HCT116 (cell line): ENCODE results near the gene SRSF5. TPM values are rescaled to one million over a fixed set of nuclear protein-coding genes. Genes with fewer than 3 reads are reported as not detected.

Experiments
- ATAC-seq: fragments of 200-7000 bp; cut with Tn5 transposase; 2 replicates; pipeline ENCODE4 v1.9.1; 2020; ENCODE audit warnings: mild to moderate bottlenecking, moderate library complexity
- BruUV-seq: library from RNA; stranded (reverse); fragments of 400-500 nt; replicated peaks from 2 replicates; lab custom pipeline; 2021; lab: Mats Ljungman, UMichigan
- CTCF ChIA-PET: fragments of 300-600 bp; sonication (Branson Sonifier 250); formaldehyde crosslinking; loops from one replicate; lab custom pipeline; 2021; ENCODE audit warnings: antibody characterized with exemption; lab: Charles Lee
- POLR2A ChIA-PET: fragments of 300-600, 350-600 bp; sonication (Branson Sonifier 250); formaldehyde crosslinking; loops from one replicate; lab custom pipeline; 2021; ENCODE audit warnings: antibody characterized with exemption; lab: Charles Lee
- RAD21 ChIA-PET, 2 experiments: fragments of 300-600 bp; sonication (Branson Sonifier 250); formaldehyde crosslinking; loops; one replicate each; lab custom pipeline; 2023; ENCODE audit warnings: low total read pairs in 2 of 2; ENCODE audit not compliant: uncharacterized antibody in 2 of 2, unreplicated experiment in 2 of 2, low non-redundant PET in 1 of 2; lab: Charles Lee
- DNase-seq: peaks from one replicate; pipeline ENCODE4 v3.0.0-alpha.2; 2010; ENCODE audit warnings: low read depth, low spot score
- H2AFZ ChIP-seq: fragments of 200-600 bp; shearing (Covaris generic), sonication (generic); 2 replicates; pipeline ENCODE4 v1.6.1; 2017; ENCODE audit warnings: low read depth, mixed run types, mixed read lengths, antibody characterized with exemption, low read length; ENCODE audit not compliant: poor library complexity, severe bottlenecking
- H3K27ac ChIP-seq: 2 replicates; pipeline ENCODE4 v1.5.1; 2012; ENCODE audit warnings: low read depth, low read length
- H3K27me3 ChIP-seq: fragments of 200-600 bp; sonication (generic); 2 replicates; pipeline ENCODE4 v1.6.1; 2016; ENCODE audit warnings: mixed run types, low read length, mixed read lengths; ENCODE audit not compliant: insufficient read depth
- H3K36me3 ChIP-seq, 2 experiments: fragments of 200-500 bp in 1 of 2; fragments of 200-600 bp in 1 of 2; sonication (Bioruptor generic) in 1 of 2; sonication (generic) in 1 of 2; 2 replicates each; pipeline versions ENCODE4 v1.5.1 to v1.6.1; 2014 to 2016; ENCODE audit warnings: low read length in 2 of 2, inconsistent platforms in 1 of 2, mixed read lengths in 1 of 2, mixed run types in 1 of 2; ENCODE audit not compliant: insufficient read depth in 2 of 2, control insufficient read depth in 1 of 2
- H3K4me1 ChIP-seq, 2 experiments: fragments of 200-600 bp in 1 of 2; sonication (generic) in 1 of 2; 2 replicates each; pipeline versions ENCODE4 v1.5.1 to v1.6.1; 2012 to 2017; ENCODE audit warnings: low read length in 2 of 2, inconsistent platforms in 1 of 2, mild to moderate bottlenecking in 1 of 2, mixed read lengths in 1 of 2, mixed run types in 1 of 2, moderate library complexity in 1 of 2; ENCODE audit not compliant: insufficient read depth in 2 of 2, control insufficient read depth in 1 of 2
- H3K4me2 ChIP-seq: fragments of 200-600 bp; sonication (generic); 2 replicates; pipeline ENCODE4 v1.6.1; 2017; ENCODE audit warnings: mixed run types, low read length, mixed read lengths
- H3K4me3 ChIP-seq, 2 experiments: fragments of 200-600 bp in 1 of 2; sonication (generic) in 1 of 2; replicated peaks in 1 of 2; 2 replicates each; pipeline ENCODE4 v1.5.1; 2011 to 2016; ENCODE audit warnings: low read length in 2 of 2, control low read depth in 1 of 2, low read depth in 1 of 2, mild to moderate bottlenecking in 1 of 2, mixed read lengths in 1 of 2, mixed run types in 1 of 2
- H3K79me2 ChIP-seq: fragments of 200-600 bp; sonication (generic); 2 replicates; pipeline ENCODE4 v1.6.1; 2017; ENCODE audit warnings: mild to moderate bottlenecking, mixed run types, low read length, moderate library complexity, mixed read lengths; ENCODE audit not compliant: insufficient read depth
- H3K9ac ChIP-seq: fragments of 200-600 bp; sonication (generic); 2 replicates; pipeline ENCODE4 v1.6.1; 2016; ENCODE audit warnings: low read length, mixed read lengths
- H3K9me2 ChIP-seq: fragments of 200-600 bp; sonication (generic), shearing (Covaris generic); 2 replicates; pipeline ENCODE4 v1.6.1; 2017; ENCODE audit warnings: mixed run types, mild to moderate bottlenecking, moderate library complexity; ENCODE audit not compliant: insufficient read depth
- H3K9me3 ChIP-seq, 2 experiments: fragments of 200-500 bp in 1 of 2; fragments of 200-600 bp in 1 of 2; sonication (Bioruptor generic) in 1 of 2; sonication (generic) in 1 of 2; 2 replicates each; pipeline ENCODE4 v1.6.1; 2014 to 2017; ENCODE audit warnings: low read length in 2 of 2, mixed read lengths in 2 of 2, inconsistent platforms in 1 of 2, low read depth in 1 of 2, mild to moderate bottlenecking in 1 of 2, mixed run types in 1 of 2, moderate library complexity in 1 of 2; ENCODE audit not compliant: control insufficient read depth in 1 of 2, insufficient read depth in 1 of 2
- H4K20me1 ChIP-seq: fragments of 200-600 bp; sonication (generic), shearing (Covaris generic); 2 replicates; pipeline ENCODE4 v1.6.1; 2017; ENCODE audit warnings: mixed run types, mild to moderate bottlenecking, moderate library complexity; ENCODE audit not compliant: insufficient read depth
- CEBPB ChIP-seq: IDR thresholded peaks from 2 replicates; pipeline ENCODE4 v1.6.1; 2012; ENCODE audit warnings: low read depth
- EGR1 ChIP-seq: IDR thresholded peaks from 2 replicates; pipeline ENCODE4 v1.6.1; 2012; ENCODE audit warnings: low read depth
- ELF1 ChIP-seq: IDR thresholded peaks from 2 replicates; pipeline ENCODE4 v1.6.1; 2012; ENCODE audit warnings: low read depth, borderline replicate concordance
- FOSL1 ChIP-seq: IDR thresholded peaks from 2 replicates; pipeline ENCODE4 v1.6.1; 2012; ENCODE audit warnings: low read depth
- JUND ChIP-seq: IDR thresholded peaks from 2 replicates; pipeline ENCODE4 v1.6.1; 2012
- POLR2A ChIP-seq: IDR thresholded peaks from 2 replicates; pipeline ENCODE4 v1.7.0; 2011; ENCODE audit warnings: borderline replicate concordance; ENCODE audit not compliant: insufficient read depth, insufficient read length; ENCODE audit errors: extremely low read depth
- POLR2AphosphoS5 ChIP-seq: IDR thresholded peaks from 2 replicates; pipeline ENCODE4 v1.6.1; 2011; ENCODE audit warnings: mild to moderate bottlenecking, low read depth, low read length, moderate library complexity
- RAD21 ChIP-seq: IDR thresholded peaks from 2 replicates; pipeline ENCODE4 v1.6.1; 2012; ENCODE audit warnings: low read depth, mild to moderate bottlenecking
- ZNF274 ChIP-seq: fragments of 200-500 bp; sonication (Bioruptor generic); IDR thresholded peaks from 2 replicates; pipeline ENCODE4 v1.6.1; 2014; ENCODE audit warnings: mild to moderate bottlenecking, low read depth, low read length, inconsistent platforms
- intact Hi-C: fragments of 100-400 bp; cut with micrococcal nuclease; formaldehyde crosslinking; loops from 2 replicates; pipeline ENCODE4 v1.10.0; 2022
- total RNA-seq: library from RNA; stranded (reverse); gene quantifications from one replicate; pipeline ENCODE4 v1.2.1, GENCODE V29; 2021; ENCODE audit not compliant: unreplicated experiment

The SRSF5 gene
- total RNA-seq, 1 experiment from 2014 or later = 258 TPM

DNA sequence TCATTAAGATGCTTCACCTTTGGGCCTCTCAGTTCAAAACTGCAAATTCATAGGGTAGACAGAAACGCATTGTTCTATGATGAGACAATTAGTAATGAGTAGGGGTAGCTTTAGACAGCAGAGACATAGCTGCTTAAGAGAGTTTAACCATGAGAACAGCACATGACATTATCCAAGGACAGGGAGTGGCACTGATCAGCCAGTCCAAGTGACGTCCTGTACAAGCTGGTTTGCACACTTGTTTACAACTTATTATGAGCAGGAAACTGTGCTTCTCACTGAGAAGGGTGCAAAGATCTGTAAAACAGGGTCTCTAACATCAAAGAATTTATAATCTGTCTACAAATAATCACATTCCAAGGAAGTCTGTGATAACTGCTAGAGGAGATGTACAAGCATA, 11.2 kb upstream of the SRSF5 start:
- no peak overlapping the region for H2AFZ ChIP-seq
- H3K4me2 ChIP-seq = no peak overlapping the region
- ATAC-seq (no peak), DNase-seq (no peak)
- RAD21 ChIA-PET = no interaction called here
- H4K20me1 ChIP-seq = no peaks in the 10 kb centered on the region
- H3K36me3 ChIP-seq = no peaks in the 10 kb centered on the region
- no peak overlapping the region for H3K9ac ChIP-seq
- no peak overlapping the region for H3K4me3 ChIP-seq
- no peaks in the 10 kb centered on the region for H3K9me3 ChIP-seq
- intact Hi-C loops = no loop called here
- no peaks in the 10 kb centered on the region for H3K27me3 ChIP-seq
- no peaks in the 10 kb centered on the region for H3K79me2 ChIP-seq
- CTCF ChIA-PET = no interaction called here
- H3K4me1 ChIP-seq = no peaks in the 10 kb centered on the region
- TF ChIP-seq CEBPB (no peak), RAD21 (no peak), ELF1 (no peak), POLR2A (no peak), FOSL1 (no peak), ZNF274 (no peak)
- no TSS peak for BruUV-seq
- no peak overlapping the region for H3K27ac ChIP-seq
- POLR2A ChIA-PET = interaction anchor here (1.4 kb wide), 1 partner anchor 11 kb away, joined by 4 read pairs; the partner anchor contains the start of gene SRSF5
- H3K9me2 ChIP-seq = no peaks in the 10 kb centered on the region

DNA sequence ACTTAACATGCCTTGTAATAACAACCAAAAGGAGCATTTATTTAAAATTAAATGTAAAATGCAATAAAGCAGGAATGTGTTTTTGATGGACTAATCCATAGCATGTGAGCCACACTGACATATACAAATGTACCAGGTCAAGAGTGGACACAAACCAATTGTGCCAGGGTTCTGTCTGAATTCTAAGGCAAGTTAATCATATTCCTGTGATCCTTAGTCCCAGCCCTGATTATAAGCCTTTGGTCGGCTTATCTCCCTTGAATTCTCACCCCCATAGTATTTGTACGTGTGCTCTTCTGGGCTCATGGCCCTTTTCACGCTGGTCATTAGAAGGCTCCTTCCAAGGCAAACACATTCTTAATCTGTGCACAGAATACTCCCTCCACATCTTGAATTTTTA, 10.6 kb upstream of the SRSF5 start:
- Histone ChIP-seq H3K9me2 (no peaks in the 10 kb centered on the region), H2AFZ (no peak overlapping the region), H4K20me1 (no peaks in the 10 kb centered on the region), H3K79me2 (no peaks in the 10 kb centered on the region), H3K4me3 (no peak overlapping the region), H3K9ac (no peak overlapping the region), H3K9me3 (no peaks in the 10 kb centered on the region), H3K4me2 (no peak overlapping the region), H3K27me3 (no peaks in the 10 kb centered on the region), H3K27ac (no peak overlapping the region), H3K36me3 (no peaks in the 10 kb centered on the region), H3K4me1 (no peaks in the 10 kb centered on the region)
- TF ChIP-seq JUND (no peak), POLR2AphosphoS5 (no peak), ZNF274 (no peak), EGR1 (no peak)
- BruUV-seq = no TSS peak
- ATAC-seq = no peak
- ChIA-PET POLR2A (no interaction called here), RAD21 (no interaction called here), CTCF (no interaction called here)
- intact Hi-C loops = no loop called here
- no peak for DNase-seq
